ENCODE results near the gene MRTFA.

- TF ChIP-seq EZH2 (IDR thresholded peaks at IDR 0.05) (no peak), POLR2AphosphoS5 (IDR thresholded peaks at IDR 0.05; ENCODE audit: low read depth, low read length) (no peak), EGR1 (IDR thresholded peaks at IDR 0.05; ENCODE audit: low read depth) (no peak), TCF7L2 (IDR thresholded peaks at IDR 0.05; ENCODE audit: borderline replicate concordance, extremely low read depth, insufficient read depth, insufficient read length) (no peak), RAD21 (IDR thresholded peaks at IDR 0.05; ENCODE audit: low read depth) (no peak), POLR2A (IDR thresholded peaks at IDR 0.05; ENCODE audit: borderline replicate concordance, extremely low read depth, insufficient read depth, insufficient read length) (no peak)
- TF ChIP-seq, protein P1, sequence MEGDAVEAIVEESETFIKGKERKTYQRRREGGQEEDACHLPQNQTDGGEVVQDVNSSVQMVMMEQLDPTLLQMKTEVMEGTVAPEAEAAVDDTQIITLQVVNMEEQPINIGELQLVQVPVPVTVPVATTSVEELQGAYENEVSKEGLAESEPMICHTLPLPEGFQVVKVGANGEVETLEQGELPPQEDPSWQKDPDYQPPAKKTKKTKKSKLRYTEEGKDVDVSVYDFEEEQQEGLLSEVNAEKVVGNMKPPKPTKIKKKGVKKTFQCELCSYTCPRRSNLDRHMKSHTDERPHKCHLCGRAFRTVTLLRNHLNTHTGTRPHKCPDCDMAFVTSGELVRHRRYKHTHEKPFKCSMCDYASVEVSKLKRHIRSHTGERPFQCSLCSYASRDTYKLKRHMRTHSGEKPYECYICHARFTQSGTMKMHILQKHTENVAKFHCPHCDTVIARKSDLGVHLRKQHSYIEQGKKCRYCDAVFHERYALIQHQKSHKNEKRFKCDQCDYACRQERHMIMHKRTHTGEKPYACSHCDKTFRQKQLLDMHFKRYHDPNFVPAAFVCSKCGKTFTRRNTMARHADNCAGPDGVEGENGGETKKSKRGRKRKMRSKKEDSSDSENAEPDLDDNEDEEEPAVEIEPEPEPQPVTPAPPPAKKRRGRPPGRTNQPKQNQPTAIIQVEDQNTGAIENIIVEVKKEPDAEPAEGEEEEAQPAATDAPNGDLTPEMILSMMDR (IDR thresholded peaks at IDR 0.05 in 2 of 3, conservative IDR thresholded peaks at IDR 0.05 in 1 of 3; ENCODE audit: borderline replicate concordance in 1 of 3, insufficient read depth in 1 of 3, low read depth in 2 of 3, low read length in 2 of 3): no peak
Observed at GRCh38 chr22:40597526-40598430, 38.7 kb downstream of the MRTFA start.
